ENCODE measurements around the gene CTXND2.

GRCh38 chr1:150961756-150962155 is 74.8 kb downstream of the CTXND2 start:
- no peak for TF ChIP-seq CTCF (IDR thresholded peaks at IDR 0.05; ENCODE audit: low read depth, low read length)
- no peak for TF ChIP-seq POLR2A (IDR thresholded peaks at IDR 0.05; ENCODE audit: extremely low read depth, insufficient read length)
- no peak for TF ChIP-seq MAX (IDR thresholded peaks at IDR 0.05; ENCODE audit: low read depth, low read length)

All from NB4 (cell line).